ENCODE results near the gene DLAT.

GRCh38 chr11:112096194-112096593 is 71.0 kb downstream of the DLAT start:
- TF ChIP-seq POLR2A (IDR thresholded peaks at IDR 0.05) (no peak), CTCF (IDR thresholded peaks at IDR 0.05) (no peak)

All from uterus (tissue), 2 donors.